Lower leg skin (tissue), 3 donors: Measurements from ENCODE around the gene POC1A.

Source experiments
- CTCF ChIP-seq, 3 donors: fragments of 450-650 bp; IDR thresholded peaks; one replicate each; pipeline ENCODE4 v1.5.1; 2016; ENCODE audit warnings: antibody characterized with exemption in 3 of 3, mild to moderate bottlenecking in 3 of 3, moderate library complexity in 2 of 3
- POLR2A ChIP-seq, 2 donors: fragments of 450-650 bp; IDR thresholded peaks; one replicate each; pipeline ENCODE4 v1.6.1; 2016 to 2017; ENCODE audit warnings: antibody characterized with exemption in 2 of 2, mild to moderate bottlenecking in 1 of 2, moderate library complexity in 1 of 2

- TF ChIP-seq CTCF (IDR thresholded peaks at IDR 0.05) (no peak), POLR2A (IDR thresholded peaks at IDR 0.05) (no peak)
Measured at GRCh38 chr3:52083556-52084087, 70.6 kb downstream of the POC1A start.
